RPMI8226 (cell line): Measurements from ENCODE around the gene TMED6.
A peak's percentile ranks its signal among the peaks of the same experiment; 100 is the strongest.

Experiments
- DNase-seq: peaks from one replicate; pipeline ENCODE4 v3.0.0-alpha.2; 2015

The TMED6 gene

GRCh38 chr16:69350536-69351133 lies 951 bp downstream of the TMED6 start:
- DNase-seq: no peak

DNA sequence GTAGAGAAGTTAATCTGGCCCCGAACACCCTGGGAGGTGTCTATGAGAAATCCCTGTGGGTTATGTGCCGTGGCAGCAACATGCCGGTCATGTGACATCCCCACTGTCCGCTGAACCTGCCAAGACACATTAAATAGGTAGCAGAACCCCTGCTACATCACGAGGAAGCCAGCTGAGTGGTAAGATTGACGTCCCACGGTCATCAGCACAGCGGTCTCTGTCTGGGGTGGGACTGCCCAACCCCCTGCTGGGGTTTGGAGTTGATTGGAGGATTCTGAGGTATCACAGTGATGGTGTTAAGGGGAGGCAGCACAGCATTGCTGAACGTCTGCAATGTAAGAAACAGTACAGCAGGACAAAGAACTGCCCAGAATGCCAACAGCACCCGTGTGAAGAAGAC lies 2.0 kb downstream of the TMED6 start:
- DNase-seq: no peak

- DNase-seq: no peak
Observed at GRCh38 chr16:69348222-69348621, 3.4 kb downstream of the TMED6 start.

DNA sequence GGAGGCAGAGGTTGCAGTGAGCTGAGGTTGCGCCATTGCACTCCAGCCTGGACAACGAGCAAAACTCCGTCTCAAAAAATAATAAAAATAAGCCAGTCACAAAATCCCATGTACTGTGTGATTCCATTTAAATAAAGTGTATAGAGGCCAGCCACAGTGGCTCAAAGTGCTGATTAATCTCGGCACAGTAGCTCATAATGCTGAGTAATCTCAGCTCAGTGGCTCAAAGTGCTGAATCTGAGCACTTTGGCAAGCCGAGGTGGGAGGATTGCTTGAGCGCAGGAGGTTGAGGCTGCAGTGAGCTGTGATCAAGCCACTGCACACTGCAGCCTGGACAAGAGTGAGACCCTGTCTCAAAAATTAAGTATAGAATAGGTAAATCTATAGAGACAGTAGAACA lies 4.9 kb downstream of the TMED6 start:
- no peak for DNase-seq

DNA sequence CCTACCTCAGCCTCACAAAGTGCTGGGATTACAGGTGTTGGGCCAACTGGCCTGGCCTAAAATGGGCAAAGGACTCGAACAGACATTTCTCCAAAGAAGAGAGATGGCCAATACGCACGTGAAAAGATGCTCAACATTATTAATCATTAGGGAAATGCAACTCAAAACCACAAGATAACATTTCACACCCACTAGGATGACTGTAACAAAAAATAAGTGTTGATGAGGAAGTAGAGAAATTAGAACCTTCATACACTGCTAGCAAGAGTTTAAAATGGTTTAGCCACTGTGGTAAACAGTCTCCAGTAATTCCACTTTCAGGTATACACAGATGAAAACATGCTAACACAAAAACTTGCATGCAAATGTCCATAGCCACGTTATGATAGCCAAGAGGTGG lies 5.7 kb downstream of the TMED6 start:
- DNase-seq: no peak

DNA sequence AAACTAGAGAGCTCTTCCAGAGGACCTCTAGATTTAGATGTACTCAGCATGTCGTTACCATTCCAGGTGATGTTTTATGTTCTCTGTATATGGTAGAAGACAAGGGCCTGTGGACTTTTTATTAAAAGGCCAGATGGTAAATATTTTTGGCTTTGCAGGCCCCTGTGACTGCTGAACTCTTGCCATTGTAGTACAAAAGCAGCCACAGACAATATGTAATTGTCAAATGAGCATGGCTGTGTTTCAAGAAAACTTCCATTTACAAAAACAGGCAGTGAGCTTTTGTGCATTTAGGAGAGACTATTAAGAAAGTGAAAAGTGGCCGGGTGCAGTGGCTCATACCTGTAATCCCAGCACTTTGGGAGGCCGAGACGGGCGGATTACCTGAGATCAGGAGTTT lies 7.4 kb downstream of the TMED6 start:
- no peak for DNase-seq

- DNase-seq: peak; percentile 35
Observed at GRCh38 chr16:69340095-69340644, 11.4 kb downstream of the TMED6 start.

GRCh38 chr16:69339289-69340094 lies 12.1 kb downstream of the TMED6 start, which contains the start of the genes COG8 and NIP7:
TSS of gene COG8 (minus strand) at chr16:69339564. CDS start at chr16:69339552, 12 bp downstream.
TSS of gene NIP7 (plus strand) at chr16:69339772. CDS start at chr16:69339830, 58 bp downstream.
- peak; percentile 99 for DNase-seq

- DNase-seq: no peak
Observed at GRCh38 chr16:69338557-69339288, 12.9 kb downstream of the TMED6 start.

GRCh38 chr16:69334696-69335095 lies 16.9 kb downstream of the TMED6 start:
- no peak for DNase-seq

DNA sequence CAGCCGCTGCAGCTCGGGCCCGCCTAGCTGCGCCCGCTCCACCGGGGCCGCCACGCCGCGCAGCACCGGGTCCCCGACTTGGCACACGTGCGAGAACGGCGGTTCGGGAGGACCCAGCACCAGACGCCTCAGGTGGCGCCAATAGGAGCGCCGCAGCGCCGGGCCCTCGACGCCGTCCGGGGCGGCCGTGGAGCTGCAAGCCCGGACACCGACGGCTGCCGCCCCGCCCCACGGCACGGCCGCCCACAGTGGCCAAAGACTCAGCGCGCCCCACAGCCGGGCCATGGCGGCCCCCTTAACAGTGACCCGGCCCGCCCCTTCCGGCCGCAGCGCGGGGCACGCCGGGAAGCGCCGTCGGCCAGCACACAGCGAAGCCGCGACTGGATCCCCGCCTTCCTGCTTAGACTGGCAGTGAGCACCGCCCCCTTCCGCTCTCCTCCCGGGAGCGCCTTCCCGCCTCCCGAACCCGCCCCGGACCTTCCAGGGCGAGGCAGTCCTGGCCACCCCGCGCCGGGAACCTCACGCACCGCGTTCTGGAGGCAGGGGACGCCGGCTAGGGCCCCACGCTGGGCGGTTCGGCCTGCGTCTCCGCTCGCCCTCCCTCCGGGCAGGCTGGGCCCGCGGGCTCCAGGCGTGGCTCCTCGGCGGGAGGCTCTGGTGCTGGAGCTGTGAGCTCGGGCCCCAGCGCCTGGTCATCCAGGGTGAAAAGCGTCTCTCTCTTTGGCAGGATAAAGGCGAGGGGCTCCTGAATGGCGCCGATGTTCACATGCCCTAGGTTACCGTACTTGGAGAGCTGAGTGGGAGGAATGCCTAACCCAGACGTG lies 21.1 kb downstream of the TMED6 start, which contains the start of gene PDF:
Gene PDF (minus strand): TSS at position 303 of the 824 bp plus-strand sequence. CDS start 18 bp downstream, at position 285.
- peak; percentile 95 for DNase-seq

GRCh38 chr16:69329369-69330285 lies 22.0 kb downstream of the TMED6 start:
- DNase-seq: peak; percentile 64

- DNase-seq: peak; percentile 45
Observed at GRCh38 chr16:69328854-69329316, 22.7 kb downstream of the TMED6 start.

GRCh38 chr16:69327585-69328310 lies 23.8 kb downstream of the TMED6 start:
- DNase-seq: no peak

DNA sequence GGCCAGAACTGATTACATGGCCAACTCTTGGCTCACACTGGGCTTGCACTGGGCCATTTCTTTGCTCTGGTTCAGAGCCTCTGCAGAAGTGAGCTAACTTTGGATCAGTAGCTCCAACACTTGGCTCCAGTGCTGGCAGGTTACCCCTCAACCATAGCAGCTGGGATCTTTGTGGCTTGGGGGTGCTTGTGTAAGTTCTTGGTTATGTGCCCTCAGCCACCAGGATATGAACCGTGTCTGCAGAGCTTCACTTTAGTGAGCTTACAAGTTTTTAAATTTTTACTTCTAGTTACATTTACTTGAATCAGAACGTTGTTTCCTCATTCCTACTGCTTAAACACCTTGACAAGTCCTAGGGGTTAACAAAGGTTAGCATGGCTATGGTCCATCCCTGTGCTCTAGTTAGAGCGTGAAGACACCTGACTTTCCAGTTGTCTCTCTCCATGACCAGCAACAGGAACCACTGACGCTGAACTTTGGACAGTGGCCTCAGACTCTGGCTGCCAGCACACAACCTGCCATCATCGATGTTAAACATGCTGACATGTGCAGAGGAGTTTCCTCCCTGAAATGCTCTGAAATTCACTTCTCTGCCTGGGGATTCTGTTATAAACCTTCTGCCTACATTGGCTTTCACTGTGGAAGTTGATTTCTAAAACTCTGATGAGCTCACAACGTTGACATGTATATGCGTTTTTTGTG lies 25.3 kb downstream of the TMED6 start:
- DNase-seq: peak; percentile 41

- no peak for DNase-seq
Observed at GRCh38 chr16:69325784-69326171, 25.8 kb downstream of the TMED6 start.

DNA sequence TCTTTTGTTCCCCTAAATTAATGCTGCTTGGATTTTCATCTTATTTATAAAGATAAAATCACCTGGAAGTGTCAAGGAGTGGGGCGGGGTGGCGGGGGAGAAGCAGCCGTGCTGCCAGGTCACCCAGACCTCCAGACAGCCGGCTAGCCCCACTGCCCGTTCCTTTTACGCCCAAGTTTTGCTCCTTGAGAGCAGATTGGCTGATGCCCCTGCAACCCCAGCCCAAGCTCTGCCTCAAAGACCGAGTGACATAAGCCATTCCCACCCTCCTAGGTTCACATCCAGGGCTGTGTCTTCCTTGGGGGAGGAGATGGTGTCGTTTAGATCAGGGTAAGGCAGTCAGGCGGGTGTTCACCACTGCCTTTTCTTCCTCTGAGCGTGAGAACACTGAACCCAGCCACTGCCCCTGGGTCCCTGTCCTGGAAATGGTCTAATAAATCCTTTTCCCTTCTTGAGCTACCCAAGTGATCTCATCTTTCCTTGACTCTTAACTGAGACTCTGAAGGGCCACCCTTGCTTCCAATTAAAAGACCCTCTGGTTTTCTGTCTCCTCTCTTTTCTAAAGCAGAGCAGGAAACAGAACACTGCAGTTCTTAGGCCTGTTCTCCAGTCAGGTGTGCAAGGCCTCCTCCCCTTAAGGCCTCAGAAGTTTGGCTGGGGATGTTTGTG lies 26.9 kb downstream of the TMED6 start:
- no peak for DNase-seq

DNA sequence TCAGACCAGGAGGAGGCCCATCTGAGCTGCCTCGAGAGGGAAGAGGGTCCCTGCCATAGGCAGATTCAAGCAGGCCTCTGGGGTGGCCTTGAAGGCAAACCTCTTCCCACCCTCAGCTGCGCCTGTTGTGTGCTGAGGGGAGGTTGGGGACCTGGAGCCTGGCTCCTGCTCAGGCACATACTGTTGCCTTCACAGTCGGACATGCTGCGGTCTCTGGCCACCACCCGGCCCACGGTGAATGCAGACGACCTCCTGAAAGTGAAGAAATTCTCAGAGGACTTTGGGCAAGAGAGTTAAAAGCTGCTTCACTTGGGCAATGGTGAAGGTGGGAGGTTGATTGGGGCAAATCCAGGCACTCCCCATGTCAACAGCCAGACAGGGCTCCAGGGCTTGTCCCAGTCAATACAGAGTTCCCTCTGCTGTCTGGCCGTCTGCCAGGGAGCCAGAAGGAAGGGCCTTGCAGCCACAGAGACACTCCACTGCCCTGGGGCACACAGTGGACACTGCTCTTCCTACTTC lies 27.5 kb downstream of the TMED6 start:
- no peak for DNase-seq

DNA sequence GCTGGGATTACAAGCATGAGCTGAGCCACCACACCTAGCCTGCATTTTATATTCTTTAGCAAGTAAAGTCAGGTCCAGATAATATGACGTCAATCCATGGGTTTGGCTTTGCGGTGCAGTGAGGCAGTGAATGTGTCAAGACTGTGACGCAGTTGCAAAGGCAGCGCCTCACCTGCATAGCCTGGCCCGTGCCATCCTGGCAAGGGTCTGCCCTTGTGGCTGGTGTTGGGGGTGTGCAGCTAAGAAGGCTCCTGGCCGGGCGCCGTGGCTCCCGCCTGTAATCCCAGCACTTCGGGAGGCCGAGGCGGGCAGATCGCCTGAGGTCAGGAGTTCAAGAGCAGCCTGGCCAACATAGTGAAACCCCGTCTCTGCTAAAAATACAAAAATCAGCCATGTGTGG lies 28.2 kb downstream of the TMED6 start:
- DNase-seq: no peak
